ENCODE data around the gene KLHDC7A.

DNA sequence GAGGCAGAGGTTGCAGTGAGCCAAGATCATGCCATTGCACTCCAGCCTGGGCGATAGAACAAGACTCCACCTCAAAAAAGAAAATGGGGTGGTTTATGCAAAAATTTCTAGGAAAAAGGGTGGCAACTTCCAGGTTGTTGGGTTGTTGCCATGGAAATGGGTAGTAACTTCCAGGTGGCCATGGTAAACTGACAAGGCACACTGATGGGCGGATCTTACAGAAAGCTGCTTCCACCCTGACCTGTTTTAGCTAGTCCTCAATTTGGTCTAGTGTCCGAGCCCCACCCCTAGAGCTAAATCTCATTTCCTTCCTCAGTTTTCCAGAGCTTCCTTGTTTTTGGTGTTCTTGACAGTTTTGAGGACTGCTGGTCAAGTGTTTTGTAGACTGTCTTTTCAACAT lies 13.6 kb downstream of the KLHDC7A start:
- TF ChIP-seq, protein P1, sequence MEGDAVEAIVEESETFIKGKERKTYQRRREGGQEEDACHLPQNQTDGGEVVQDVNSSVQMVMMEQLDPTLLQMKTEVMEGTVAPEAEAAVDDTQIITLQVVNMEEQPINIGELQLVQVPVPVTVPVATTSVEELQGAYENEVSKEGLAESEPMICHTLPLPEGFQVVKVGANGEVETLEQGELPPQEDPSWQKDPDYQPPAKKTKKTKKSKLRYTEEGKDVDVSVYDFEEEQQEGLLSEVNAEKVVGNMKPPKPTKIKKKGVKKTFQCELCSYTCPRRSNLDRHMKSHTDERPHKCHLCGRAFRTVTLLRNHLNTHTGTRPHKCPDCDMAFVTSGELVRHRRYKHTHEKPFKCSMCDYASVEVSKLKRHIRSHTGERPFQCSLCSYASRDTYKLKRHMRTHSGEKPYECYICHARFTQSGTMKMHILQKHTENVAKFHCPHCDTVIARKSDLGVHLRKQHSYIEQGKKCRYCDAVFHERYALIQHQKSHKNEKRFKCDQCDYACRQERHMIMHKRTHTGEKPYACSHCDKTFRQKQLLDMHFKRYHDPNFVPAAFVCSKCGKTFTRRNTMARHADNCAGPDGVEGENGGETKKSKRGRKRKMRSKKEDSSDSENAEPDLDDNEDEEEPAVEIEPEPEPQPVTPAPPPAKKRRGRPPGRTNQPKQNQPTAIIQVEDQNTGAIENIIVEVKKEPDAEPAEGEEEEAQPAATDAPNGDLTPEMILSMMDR (conservative IDR thresholded peaks at IDR 0.05 in 1 of 2, IDR thresholded peaks at IDR 0.05 in 1 of 2; ENCODE audit: extremely low read depth in 1 of 2, insufficient read depth in 1 of 2, low read depth in 1 of 2, low read length in 2 of 2) = no peak
- TF ChIP-seq EZH2 (IDR thresholded peaks at IDR 0.05; ENCODE audit: borderline replicate concordance, low read length) = no peak
